GM19240 (cell line): ENCODE measurements around the gene C3orf80.
"Not testable (repeated sequence)": the region's sequence is repeated elsewhere in the genome, so short reads cannot be mapped to it uniquely, and the experiment has no call there.

Experiments
- DNase-seq: peaks from one replicate; pipeline ENCODE4 v3.0.0; 2011; ENCODE audit warnings: low spot score; ENCODE audit not compliant: insufficient read length

C3orf80 gene

GRCh38 chr3:160210799-160211221 lies 14.4 kb upstream of the C3orf80 start:
- DNase-seq, result no peak

- DNase-seq, result no peak
Observed at GRCh38 chr3:160213191-160213590, 12.0 kb upstream of the C3orf80 start.

GRCh38 chr3:160217675-160218074 lies 7.5 kb upstream of the C3orf80 start:
- DNase-seq, result no peak

- no peak for DNase-seq
Observed at GRCh38 chr3:160218136-160218535, 7.1 kb upstream of the C3orf80 start.

- DNase-seq, result no peak
Observed at GRCh38 chr3:160220038-160220437, 5.2 kb upstream of the C3orf80 start.

GRCh38 chr3:160221019-160221418 lies 4.2 kb upstream of the C3orf80 start:
- DNase-seq, result no peak

GRCh38 chr3:160224256-160224655 lies 966 bp upstream of the C3orf80 start:
- no peak for DNase-seq

GRCh38 chr3:160224811-160225175 lies 429 bp upstream of the C3orf80 start:
- DNase-seq, result no peak

GRCh38 chr3:160226026-160226907 lies 1.0 kb downstream of the C3orf80 start:
- no peak for DNase-seq

- DNase-seq, result no peak
Observed at GRCh38 chr3:160227419-160227818, 2.2 kb downstream of the C3orf80 start.

- no peak for DNase-seq
Observed at GRCh38 chr3:160232014-160232413, 6.8 kb downstream of the C3orf80 start.

GRCh38 chr3:160240719-160241118 lies 15.5 kb downstream of the C3orf80 start:
- DNase-seq, result not testable (repeated sequence)

GRCh38 chr3:160245261-160245800 lies 20.1 kb downstream of the C3orf80 start:
- no peak for DNase-seq

- no peak for DNase-seq
Observed at GRCh38 chr3:160247766-160248165, 22.5 kb downstream of the C3orf80 start.

- no peak for DNase-seq
Observed at GRCh38 chr3:160253298-160253697, 28.1 kb downstream of the C3orf80 start.

- no peak for DNase-seq
Observed at GRCh38 chr3:160257606-160258005, 32.4 kb downstream of the C3orf80 start.

GRCh38 chr3:160259589-160259988 lies 34.4 kb downstream of the C3orf80 start:
- no peak for DNase-seq

GRCh38 chr3:160260587-160261270 lies 35.5 kb downstream of the C3orf80 start:
- DNase-seq, result no peak

- no peak for DNase-seq
Observed at GRCh38 chr3:160265088-160265487, 39.9 kb downstream of the C3orf80 start.
